Measurements from ENCODE around the gene DAZAP1.

GRCh38 chr19:1393841-1394240, 13.5 kb upstream of the DAZAP1 start:
- TF ChIP-seq CTCF (IDR thresholded peaks at IDR 0.05) (no peak), ZFX (IDR thresholded peaks at IDR 0.05; ENCODE audit: borderline replicate concordance) (no peak)

Measured in 22Rv1 (cell line).